OCI-LY1 (cell line): Measurements from ENCODE around the gene RFESD.

ENCODE experiments used
- CTCF ChIP-seq: fragments of 200-600 bp; sonication (generic), shearing (Covaris generic); IDR thresholded peaks from 2 replicates; pipeline ENCODE4 v1.5.1; 2017; ENCODE audit warnings: mild to moderate bottlenecking, antibody characterized with exemption, low read length, moderate library complexity, mixed read lengths
- EZH2 ChIP-seq: fragments of 200-600 bp; sonication (generic), shearing (Covaris generic); IDR thresholded peaks from 2 replicates; pipeline ENCODE4 v1.8.0; 2017; ENCODE audit warnings: borderline replicate concordance, mixed run types, mild to moderate bottlenecking, antibody characterized with exemption, low read length, moderate library complexity, mixed read lengths

- no peak for TF ChIP-seq EZH2
- TF ChIP-seq CTCF, result no peak
These were observed 1.6 kb downstream of the RFESD start for GRCh38 chr5:95647886-95648860.
